A549 (cell line): Measurements from ENCODE around the gene PPP4R4. TPM values are rescaled to one million over a fixed set of nuclear protein-coding genes. Genes with fewer than 3 reads are reported as not detected.

Source experiments
- ATAC-seq, 2 experiments: fragments of 200-7000 bp in 1 of 2; fragments of >200 bp in 1 of 2; cut with Nextera tagmentation in 1 of 2; cut with Tn5 transposase in 1 of 2; 3 replicates each; pipeline versions ENCODE4 v1.8.0 to v1.9.1; 2018 to 2020; ENCODE audit warnings: mild to moderate bottlenecking in 1 of 2, moderate library complexity in 1 of 2
- CTCF ChIA-PET: fragments of 300-600 bp; sonication (Branson Sonifier 250); formaldehyde crosslinking; extraction: SDS; loops from one replicate; lab custom pipeline; 2021; ENCODE audit warnings: antibody characterized with exemption, inconsistent platforms; lab: Yijun Ruan, JAX
- POLR2A ChIA-PET: fragments of 350-600 bp; formaldehyde crosslinking; extraction: SDS; loops from one replicate; lab custom pipeline; 2021; ENCODE audit warnings: antibody characterized with exemption, inconsistent platforms; lab: Yijun Ruan, JAX
- DNase-seq, 2 experiments: peaks; one replicate each; pipeline versions ENCODE4 v3.0.0 to v3.0.0-alpha.2; 2011 to 2016; ENCODE audit warnings: low read depth in 1 of 2, low spot score in 1 of 2
- FAIRE-seq: peaks from 2 replicates; lab custom pipeline; 2011; peaks lifted over from hg19 to GRCh38; lab: Jason Lieb, UNC
- H3K27ac ChIP-seq, 2 experiments: fragments of >200 bp; sonication (Bioruptor Twin); formaldehyde crosslinking; 3 replicates each; pipeline ENCODE4 v1.5.1; 2016 to 2017
- H3K4me1 ChIP-seq: fragments of >200 bp; sonication (Bioruptor Twin); formaldehyde crosslinking; 3 replicates; pipeline ENCODE4 v1.6.1; 2016
- H3K4me2 ChIP-seq: fragments of >200 bp; sonication (Bioruptor Twin); formaldehyde crosslinking; 3 replicates; pipeline ENCODE4 v1.6.1; 2016
- H3K4me3 ChIP-seq: fragments of >200 bp; sonication (Bioruptor Twin); formaldehyde crosslinking; 3 replicates; pipeline ENCODE4 v1.5.1; 2016
- H3K9me3 ChIP-seq: fragments of >200 bp; sonication (Bioruptor Twin); formaldehyde crosslinking; 3 replicates; pipeline ENCODE4 v1.6.1; 2016
- BCL3 ChIP-seq: fragments of >200 bp; sonication (Bioruptor Twin); formaldehyde crosslinking; IDR thresholded peaks from 3 replicates; pipeline ENCODE4 v1.6.1; 2016
- CBX2 ChIP-seq: fragments of 200-600 bp; sonication (generic); IDR thresholded peaks from 2 replicates; pipeline ENCODE4 v1.6.1; 2016; ENCODE audit warnings: low read depth, mild to moderate bottlenecking, borderline replicate concordance
- CEBPB ChIP-seq, 2 experiments: fragments of >200 bp in 1 of 2; sonication (Bioruptor Twin) in 1 of 2; formaldehyde crosslinking in 1 of 2; IDR thresholded peaks; 2 replicates each; pipeline ENCODE4 v1.6.1; 2012 to 2016
- CHD4 ChIP-seq: fragments of 200-600 bp; sonication (generic); IDR thresholded peaks from 2 replicates; pipeline ENCODE4 v1.6.1; 2016; ENCODE audit warnings: antibody characterized with exemption, mild to moderate bottlenecking, borderline replicate concordance
- E2F6 ChIP-seq: IDR thresholded peaks from 2 replicates; pipeline ENCODE4 v1.6.1; 2012; ENCODE audit warnings: low read depth, borderline replicate concordance
- ELK1 ChIP-seq: fragments of 150-350 bp; IDR thresholded peaks from 2 replicates; pipeline ENCODE4 v1.6.1; 2014; ENCODE audit warnings: low read depth, mild to moderate bottlenecking, low read length
- GATA3 ChIP-seq: IDR thresholded peaks from 2 replicates; pipeline ENCODE4 v1.6.1; 2012; ENCODE audit warnings: borderline replicate concordance
- HMGXB4 ChIP-seq: fragments of 250-450 bp; sonication (Bioruptor Pico); IDR thresholded peaks from 2 replicates; pipeline ENCODE4 v1.5.0; 2021; ENCODE audit warnings: mild to moderate bottlenecking, moderate library complexity, borderline replicate concordance
- HOXA7 ChIP-seq: fragments of 250-450 bp; sonication (Bioruptor Pico); IDR thresholded peaks from 2 replicates; pipeline ENCODE4 v1.5.0; 2020; ENCODE audit warnings: mild to moderate bottlenecking, moderate library complexity
- HOXB5 ChIP-seq: fragments of 250-450 bp; sonication (Bioruptor Pico); IDR thresholded peaks from 2 replicates; pipeline ENCODE4 v1.5.0; 2020; ENCODE audit warnings: mild to moderate bottlenecking, moderate library complexity
- KDM5A ChIP-seq: fragments of 200-600 bp; sonication (generic); IDR thresholded peaks from 2 replicates; pipeline ENCODE4 v1.6.1; 2016; ENCODE audit warnings: antibody characterized with exemption, mild to moderate bottlenecking
- MAFK ChIP-seq: fragments of 450-650 bp; IDR thresholded peaks from 2 replicates; pipeline ENCODE4 v1.6.1; 2014; ENCODE audit not compliant: partially characterized antibody
- MYC ChIP-seq: IDR thresholded peaks from 2 replicates; pipeline ENCODE4 v1.6.1; 2012; ENCODE audit warnings: mild to moderate bottlenecking, inconsistent platforms, low read length, improper control_type of control experiment, borderline replicate concordance
- NFE2L2 ChIP-seq: fragments of 150-350 bp; conservative IDR thresholded peaks from 2 replicates; pipeline ENCODE4 v1.6.1; 2014; ENCODE audit warnings: low read length
- RCOR1 ChIP-seq: fragments of 150-350 bp; IDR thresholded peaks from 2 replicates; pipeline ENCODE4 v1.6.1; 2014; ENCODE audit warnings: antibody characterized with exemption, low read length, low read depth
- RFX5 ChIP-seq: fragments of 450-650 bp; IDR thresholded peaks from 2 replicates; pipeline ENCODE4 v1.7.1; 2014; ENCODE audit warnings: antibody characterized with exemption, mild to moderate bottlenecking, moderate library complexity
- ZC3H11A ChIP-seq: fragments of 450-650 bp; IDR thresholded peaks from 2 replicates; pipeline ENCODE4 v1.6.1; 2014; ENCODE audit warnings: antibody characterized with exemption, mild to moderate bottlenecking
- ZFP36 ChIP-seq: fragments of 450-650 bp; IDR thresholded peaks from 2 replicates; pipeline ENCODE4 v1.6.1; 2014; ENCODE audit warnings: borderline replicate concordance; ENCODE audit not compliant: partially characterized antibody
- ZNF302 ChIP-seq: fragments of 250-450 bp; sonication (Bioruptor Pico); IDR thresholded peaks from 2 replicates; pipeline ENCODE4 v1.9.0; 2021; ENCODE audit warnings: inconsistent platforms, mild to moderate bottlenecking, moderate library complexity
- WGBS: methylation state at CpG from one replicate; pipeline ENCODE4 v1.1.6; 2017; ENCODE audit errors: missing lambda C conversion rate; 5-methylcytosine and 5-hydroxymethylcytosine counted together
- polyA plus RNA-seq, 4 experiments: library from polyadenylated mRNA; depleted of rRNA in 3 of 4; stranded (reverse); fragments of >200 nt; fragmentation: RNase III in 1 of 4; extraction: RNeasy Plus Mini Kit Qiagen cat#74134 plus additional on column Dnase treatment in 1 of 4; gene quantifications; 2 replicates in 3 of 4; 3 replicates in 1 of 4; pipeline ENCODE4 v1.2.3, GENCODE V29; 2011 to 2017

PPP4R4 gene
- polyA plus RNA-seq, 2 of the 4 experiments (the other 2 are of a cell fraction) = 0.12 to 0.25 TPM

- TF ChIP-seq HMGXB4 (CRISPR knock-in tag) (no peak), CBX2 (no peak), KDM5A (no peak), ZFP36 (no peak), HOXB5 (CRISPR knock-in tag) (no peak)
These were observed 124.0 kb downstream of the PPP4R4 start (continued) for GRCh38 chr14:94298130-94298529.

- FAIRE-seq = no peak
- TF ChIP-seq MYC (no peak), CEBPB (IDR thresholded peaks at IDR 0.05) (no peak)
- no peaks in the 10 kb centered on the region for H3K4me1 ChIP-seq
- no peak for DNase-seq
- POLR2A ChIA-PET = no interaction called here
- H3K4me2 ChIP-seq = no peak overlapping the region
- CTCF ChIA-PET = interaction anchor here (1.5 kb wide), 1 partner anchor 122 kb away, joined by 3 read pairs; no protein-coding TSS in a partner anchor
- peaks cover 2% of the 10 kb centered on the region; the same call in 2 of the 3 replicates for H3K9me3 ChIP-seq
- ATAC-seq = no peak
- no peak overlapping the region for H3K27ac ChIP-seq
- WGBS = 48% methylated on average over 5 of the region's 7 CpGs
- no peak overlapping the region for H3K4me3 ChIP-seq
These were observed 129.0 kb downstream of the PPP4R4 start for GRCh38 chr14:94303111-94303510.

GRCh38 chr14:94304243-94304642, 130.1 kb downstream of the PPP4R4 start:
- no peak for DNase-seq
- ChIA-PET POLR2A (no interaction called here), CTCF (interaction anchor here (1.5 kb wide), 1 partner anchor 123 kb away, joined by 3 read pairs; no protein-coding TSS in a partner anchor)
- Histone ChIP-seq H3K9me3 (peaks cover 6% of the 10 kb centered on the region; the same call in 2 of the 3 replicates), H3K4me2 (no peak overlapping the region), H3K4me1 (no peaks in the 10 kb centered on the region), H3K27ac (no peak overlapping the region), H3K4me3 (no peak overlapping the region)
- no peak for FAIRE-seq
- ATAC-seq = no peak
- WGBS = 38% methylated on average over 6 of the region's 6 CpGs
- TF ChIP-seq ELK1 (no peak), HMGXB4 (CRISPR knock-in tag) (no peak), RCOR1 (no peak), CHD4 (no peak), ZNF302 (CRISPR knock-in tag) (no peak), ZC3H11A (no peak), E2F6 (no peak), CBX2 (no peak), HOXA7 (CRISPR knock-in tag) (no peak), NFE2L2 (no peak), GATA3 (no peak), BCL3 (no peak), RFX5 (no peak), MAFK (no peak)
